GM18861 (cell line): Measurements from ENCODE around the gene VTI1B.
A peak's percentile ranks its signal among the peaks of the same experiment; 100 is the strongest.
"Not testable (repeated sequence)": the region's sequence is repeated elsewhere in the genome, so short reads cannot be mapped to it uniquely, and the experiment has no call there.

Experiments used
- ATAC-seq: cut with Tn5 transposase; IDR thresholded peaks from one replicate; pipeline ENCODE4 v1.9.1; 2021; ENCODE audit not compliant: unreplicated experiment

Gene VTI1B

GRCh38 chr14:67674480-67675218 lies at the start of gene VTI1B:
VTI1B (minus strand) TSS chr14:67674632; CDS start chr14:67674489, 143 bp downstream.
- peak; percentile 85 for ATAC-seq

GRCh38 chr14:67722293-67722692 lies 47.9 kb upstream of the VTI1B start:
- ATAC-seq: no peak

GRCh38 chr14:67721875-67722274 lies 47.4 kb upstream of the VTI1B start:
- ATAC-seq: no peak

- ATAC-seq: no peak
These were observed 45.4 kb upstream of the VTI1B start for GRCh38 chr14:67719866-67720265.

GRCh38 chr14:67719385-67719784 lies 45.0 kb upstream of the VTI1B start:
- ATAC-seq: not testable (repeated sequence)

- ATAC-seq: no peak
These were observed 43.8 kb upstream of the VTI1B start for GRCh38 chr14:67718265-67718664.

GRCh38 chr14:67717048-67717447 lies 42.6 kb upstream of the VTI1B start:
- ATAC-seq: no peak

GRCh38 chr14:67710209-67710608 lies 35.8 kb upstream of the VTI1B start:
- no peak for ATAC-seq

GRCh38 chr14:67709796-67710195 lies 35.4 kb upstream of the VTI1B start:
- not testable (repeated sequence) for ATAC-seq

GRCh38 chr14:67709346-67709745 lies 34.9 kb upstream of the VTI1B start:
- ATAC-seq: not testable (repeated sequence)

GRCh38 chr14:67705211-67705610 lies 30.8 kb upstream of the VTI1B start:
- no peak for ATAC-seq

- no peak for ATAC-seq
These were observed 30.2 kb upstream of the VTI1B start for GRCh38 chr14:67704484-67705089.

- ATAC-seq: no peak
These were observed 29.6 kb upstream of the VTI1B start for GRCh38 chr14:67703997-67704396.

GRCh38 chr14:67701492-67701891 lies 27.1 kb upstream of the VTI1B start, which contains the start of gene RDH12:
RDH12 (plus strand) TSS chr14:67701886; CDS start chr14:67722643, 20,757 bp downstream.
- ATAC-seq: not testable (repeated sequence)

- no peak for ATAC-seq
These were observed 23.7 kb upstream of the VTI1B start for GRCh38 chr14:67698179-67698578.

- ATAC-seq: no peak
These were observed 22.6 kb upstream of the VTI1B start for GRCh38 chr14:67697006-67697405.

- ATAC-seq: peak; percentile 84
These were observed 21.0 kb upstream of the VTI1B start, which contains the start of gene RDH11 for GRCh38 chr14:67695394-67695949. RDH11 (minus strand) TSS chr14:67695764; CDS start chr14:67695703, 61 bp downstream.

GRCh38 chr14:67694791-67695393 lies 20.5 kb upstream of the VTI1B start:
- ATAC-seq: peak; percentile 82

GRCh38 chr14:67690011-67690410 lies 15.6 kb upstream of the VTI1B start:
- ATAC-seq: no peak

- no peak for ATAC-seq
These were observed 9.4 kb upstream of the VTI1B start for GRCh38 chr14:67683842-67684241.

GRCh38 chr14:67680941-67681340 lies 6.5 kb upstream of the VTI1B start:
- no peak for ATAC-seq
